LNCaP clone FGC (cell line): Measurements from ENCODE around the gene TXNRD2.

ENCODE experiments used
- DNase-seq: peaks from one replicate; pipeline ENCODE4 v3.0.0-alpha.2; 2011; ENCODE audit warnings: low read depth
- H3K4me3 ChIP-seq: 2 replicates; pipeline ENCODE4 v1.5.1; 2011; ENCODE audit warnings: mild to moderate bottlenecking, low read depth, low read length, control low read depth
- CTCF ChIP-seq: IDR thresholded peaks from 2 replicates; pipeline ENCODE4 v1.5.1; 2012; ENCODE audit warnings: mild to moderate bottlenecking; ENCODE audit not compliant: control insufficient read depth, insufficient read depth; ENCODE audit errors: extremely low read depth

Gene TXNRD2

GRCh38 chr22:19965771-19966709 is 24.4 kb upstream of the TXNRD2 start:
- peak; percentile 29; the same call in 1 of the 2 replicates for TF ChIP-seq CTCF
- no peak for DNase-seq
- H3K4me3 ChIP-seq: no peak overlapping the region

- no peak for TF ChIP-seq CTCF
These were observed 23.2 kb upstream of the TXNRD2 start for GRCh38 chr22:19964701-19965386.

GRCh38 chr22:19963863-19964642 is 22.4 kb upstream of the TXNRD2 start:
- peak overlapping the region; percentile 69 for H3K4me3 ChIP-seq
- DNase-seq: no peak
- TF ChIP-seq CTCF: no peak

More at GRCh38 chr22:19964701-19965386, 23.2 kb upstream of the TXNRD2 start:
- H3K4me3 ChIP-seq: no peak overlapping the region
- DNase-seq: no peak

GRCh38 chr22:19962909-19963806 is 21.5 kb upstream of the TXNRD2 start:
- DNase-seq: peak; percentile 79
- peak overlapping the region; percentile 69 for H3K4me3 ChIP-seq
- no peak for TF ChIP-seq CTCF

GRCh38 chr22:19962246-19962908 is 20.8 kb upstream of the TXNRD2 start:
- peak; percentile 80 for DNase-seq
- peak overlapping the region; percentile 69 for H3K4me3 ChIP-seq
- peak; percentile 84 for TF ChIP-seq CTCF
